ENCODE data around the gene ZNF202. TPM values are rescaled to one million over a fixed set of nuclear protein-coding genes. Genes with fewer than 3 reads are reported as not detected.
A peak's percentile ranks its signal among the peaks of the same experiment; 100 is the strongest.

ZNF202 gene
- total RNA-seq, 1 donor = 9.4 TPM

- no peak for DNase-seq (ENCODE audit: low read depth in 2 of 3, low spot score in 2 of 3)
These were observed 56.9 kb downstream of the ZNF202 start for GRCh38 chr11:123684601-123685000.

DNA sequence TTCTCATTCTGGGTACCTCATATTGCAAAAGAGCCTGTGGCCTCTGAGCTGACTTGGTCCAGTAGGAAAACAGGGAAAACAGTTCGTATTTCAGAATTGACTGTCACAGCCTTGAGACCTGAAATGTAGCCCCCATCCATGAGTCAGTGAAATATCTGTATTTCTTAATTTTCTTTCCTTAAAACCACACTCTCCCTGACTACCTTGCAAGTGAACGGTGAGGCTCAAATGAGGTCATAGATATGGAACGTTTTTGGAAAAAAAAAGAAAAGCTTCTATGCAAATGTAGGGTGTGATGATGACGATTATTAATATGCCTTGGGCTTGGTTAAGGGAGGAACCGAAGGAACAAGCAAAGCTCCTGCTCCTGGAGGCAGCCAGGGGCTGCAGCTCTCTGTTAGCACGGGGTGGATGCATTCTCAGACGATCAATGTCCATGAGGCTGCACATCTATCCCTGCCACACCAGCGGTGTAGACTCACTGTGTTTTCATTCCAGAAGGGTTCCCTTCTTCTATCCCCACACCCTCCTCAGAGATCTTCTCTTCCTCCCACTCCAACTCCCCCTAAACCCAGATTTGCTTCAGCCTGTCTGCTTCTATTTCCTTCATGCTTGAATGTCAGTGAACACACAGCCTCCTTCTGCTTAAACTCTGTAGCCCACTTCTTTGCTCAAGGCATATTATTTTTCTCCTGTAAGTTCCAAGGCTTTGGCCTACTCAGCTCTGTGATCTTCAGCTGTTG is 57.9 kb downstream of the ZNF202 start:
- DNase-seq (ENCODE audit: low read depth in 2 of 3, low spot score in 2 of 3) = no peak

GRCh38 chr11:123682696-123683410 is 58.6 kb downstream of the ZNF202 start:
- DNase-seq (ENCODE audit: low read depth in 2 of 3, low spot score in 2 of 3) = no peak

DNA sequence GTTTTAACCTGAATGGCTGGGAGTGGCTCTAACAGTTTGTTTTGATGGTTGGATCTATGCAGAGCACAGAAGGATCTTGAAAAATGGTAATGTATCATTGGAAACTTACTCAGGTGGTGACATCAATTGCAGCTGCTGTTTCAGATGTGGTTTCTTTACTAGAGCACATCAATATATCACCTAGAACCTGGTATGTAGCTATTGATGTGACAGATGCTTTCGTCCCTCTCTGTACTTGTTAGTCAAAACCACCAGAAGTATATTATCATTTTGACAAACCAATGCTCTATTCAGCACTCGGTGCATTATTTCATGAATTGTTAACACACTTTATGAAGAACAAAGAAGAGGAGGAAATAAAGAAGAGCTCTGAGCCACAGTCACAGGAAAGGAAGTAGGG is 60.4 kb downstream of the ZNF202 start:
- peak in 1 of 3 donors; percentile 9 for DNase-seq (ENCODE audit: low read depth in 2 of 3, low spot score in 2 of 3)

DNA sequence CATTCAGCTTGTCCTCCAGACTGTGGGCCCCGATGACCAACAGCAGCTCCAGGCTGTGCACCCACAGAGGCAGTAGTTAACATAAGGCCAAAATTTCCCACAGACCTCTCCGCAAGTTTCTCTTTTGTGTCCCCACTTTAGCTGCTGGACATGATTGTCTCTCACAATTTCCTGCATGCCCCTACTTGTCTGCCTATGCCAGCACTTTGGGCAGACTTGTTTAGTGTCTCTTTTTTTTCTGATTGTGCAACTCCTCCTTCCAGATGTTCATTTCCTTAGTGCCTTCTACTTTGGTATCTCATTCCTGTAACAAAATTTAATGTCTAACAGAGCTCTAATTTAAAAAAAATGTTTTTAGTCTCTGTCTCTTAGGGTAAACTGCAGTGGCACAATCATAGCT is 63.2 kb downstream of the ZNF202 start:
- no peak for DNase-seq (ENCODE audit: low read depth in 2 of 3, low spot score in 2 of 3)

- DNase-seq (ENCODE audit: low read depth in 2 of 3, low spot score in 2 of 3) = no peak
These were observed 64.0 kb downstream of the ZNF202 start for GRCh38 chr11:123677510-123677909.

GRCh38 chr11:123674297-123674696 is 67.2 kb downstream of the ZNF202 start:
- no peak for DNase-seq (ENCODE audit: low read depth in 2 of 3, low spot score in 2 of 3)

Small RNA genes lying within 50 kb of the gene (small RNA-seq; reads per million reads assigned to genes)
- not detected for gene RNU1-21P

Other genes with a start within 250 kb of the ZNF202 start
- gene SCN3B, start 87.0 kb downstream of the ZNF202 start, total RNA-seq = under 0.01 TPM
- not detected for gene OR6X1, start 12.9 kb upstream of the ZNF202 start, total RNA-seq
- under 0.01 TPM for gene OR6M1, start 64.7 kb upstream of the ZNF202 start, total RNA-seq
- not detected for gene TMEM225, start 144.0 kb upstream of the ZNF202 start, total RNA-seq
- not detected for gene OR8D4, start 160.5 kb upstream of the ZNF202 start, total RNA-seq
- 0.27 TPM for gene OR4D5, start 198.0 kb upstream of the ZNF202 start, total RNA-seq
- gene OR6T1, start 202.2 kb upstream of the ZNF202 start, total RNA-seq = not detected
- under 0.01 TPM for gene OR10S1, start 236.1 kb upstream of the ZNF202 start, total RNA-seq

All from hematopoietic multipotent progenitor cell (in vitro differentiated cells).